Activated CD4-positive, alpha-beta T cell treated with anti-CD3 and anti-CD28 coated beads, Interleukin-2, amount 50 U/mL, for 24 hours (primary cell): Measurements from ENCODE around the gene GADD45G.
A peak's percentile ranks its signal among the peaks of the same experiment; 100 is the strongest.

ENCODE experiments used
- DNase-seq, 2 donors: peaks; one replicate each; pipeline ENCODE4 v3.0.0-alpha.2; 2020; ENCODE audit warnings: low read depth in 1 of 2, low spot score in 1 of 2

GADD45G gene

GRCh38 chr9:89592963-89593726 lies 11.7 kb upstream of the GADD45G start:
- no peak for DNase-seq

GRCh38 chr9:89593727-89594427 lies 10.9 kb upstream of the GADD45G start:
- peak; percentile 36 to 61 for DNase-seq

DNA sequence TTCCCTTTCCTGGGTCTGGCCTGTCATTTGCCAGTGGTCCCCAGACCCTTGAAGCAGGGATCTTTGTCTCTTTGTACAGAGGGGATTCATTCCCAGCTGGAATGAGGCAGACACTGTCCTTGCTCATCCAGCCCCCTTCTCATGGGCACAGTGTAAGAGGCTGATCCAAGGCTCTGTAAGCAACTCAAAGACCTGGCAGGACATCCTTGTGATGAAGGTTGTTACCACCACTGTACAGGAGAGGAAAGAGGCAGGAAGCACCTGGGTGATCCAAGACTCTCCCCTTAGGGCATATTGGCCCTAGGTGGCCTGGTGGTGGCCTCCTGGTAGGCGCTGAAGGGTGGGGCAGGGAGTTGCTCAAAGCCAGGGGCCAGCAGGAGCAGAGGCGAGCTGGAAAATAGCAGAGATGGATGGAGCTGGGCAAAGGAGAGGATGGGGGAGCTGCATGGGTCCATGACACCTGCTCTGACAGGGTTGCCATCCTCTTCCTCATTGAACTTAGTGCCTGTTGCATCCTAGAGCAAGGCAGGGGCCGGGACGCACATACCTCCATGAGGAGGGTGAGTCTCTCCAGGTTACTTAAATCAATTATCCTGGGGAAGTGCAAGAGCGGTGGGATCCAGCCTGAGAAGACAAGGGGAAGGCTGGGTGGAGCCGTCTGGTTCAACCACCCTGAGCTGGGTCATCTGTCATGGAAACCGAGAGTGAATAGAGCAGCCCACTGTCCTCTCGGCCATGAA lies 9.8 kb upstream of the GADD45G start:
- DNase-seq = no peak

GRCh38 chr9:89595646-89596045 lies 9.2 kb upstream of the GADD45G start:
- no peak for DNase-seq

DNA sequence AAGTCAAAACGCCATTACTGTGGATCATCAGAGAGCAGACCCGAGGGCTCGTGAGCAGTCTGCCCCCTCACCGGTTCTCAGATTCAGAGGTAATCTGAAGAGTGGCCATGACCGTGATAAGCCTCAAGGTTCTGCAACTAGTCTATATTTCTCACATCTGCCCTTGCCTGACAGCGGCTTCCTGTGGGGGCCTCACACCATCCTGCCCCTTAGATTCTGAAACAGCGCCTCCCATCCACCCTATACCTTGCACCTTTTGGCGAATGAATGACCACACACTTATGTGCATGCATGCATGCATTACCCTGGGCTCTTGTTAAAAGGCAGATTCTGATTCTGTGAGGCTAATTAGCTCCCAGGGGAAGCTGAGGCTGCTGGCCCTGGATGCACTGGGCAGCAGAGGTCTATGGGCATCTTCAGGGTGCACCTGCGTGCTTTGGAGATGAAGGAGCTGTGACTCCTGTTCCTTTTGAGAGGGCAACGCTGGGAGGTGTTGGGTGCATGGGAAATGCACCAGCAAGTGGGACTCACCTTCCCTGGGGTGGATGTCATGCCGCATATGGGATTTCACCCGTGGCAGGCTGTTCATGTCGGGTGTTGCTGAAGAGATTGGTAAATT lies 7.8 kb upstream of the GADD45G start:
- no peak for DNase-seq

DNA sequence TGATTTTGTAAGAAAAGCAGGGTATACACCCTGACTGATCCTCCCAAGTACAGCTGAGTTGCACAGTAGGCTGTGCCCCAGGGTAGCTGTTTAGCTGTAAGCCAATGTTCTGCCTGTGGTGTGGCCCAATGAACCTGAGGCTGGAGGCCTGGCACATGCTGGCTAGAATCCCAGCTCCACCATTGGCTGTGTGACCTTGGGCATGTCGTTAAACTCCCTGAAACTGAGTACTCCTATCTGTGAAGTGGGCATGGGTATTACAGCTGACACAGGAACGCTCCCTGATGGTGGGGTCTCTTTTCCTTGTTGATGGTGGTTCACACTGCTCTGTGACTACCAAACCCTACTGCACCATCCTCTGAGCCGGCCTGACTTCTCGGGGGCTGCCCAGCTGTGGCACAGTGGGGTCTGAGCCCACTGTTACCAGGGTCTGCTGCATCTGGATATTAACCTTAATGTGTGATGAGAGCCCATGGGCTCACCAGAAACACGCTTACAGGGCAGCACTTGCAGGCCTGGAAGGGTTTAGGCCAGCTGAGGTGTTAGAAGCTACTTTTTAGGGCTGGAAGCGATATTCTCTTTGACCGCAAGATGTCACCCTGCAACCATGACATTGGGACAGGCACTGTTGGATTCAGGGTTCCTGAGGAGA lies 7.0 kb upstream of the GADD45G start:
- DNase-seq = peak; percentile 10 to 47

DNA sequence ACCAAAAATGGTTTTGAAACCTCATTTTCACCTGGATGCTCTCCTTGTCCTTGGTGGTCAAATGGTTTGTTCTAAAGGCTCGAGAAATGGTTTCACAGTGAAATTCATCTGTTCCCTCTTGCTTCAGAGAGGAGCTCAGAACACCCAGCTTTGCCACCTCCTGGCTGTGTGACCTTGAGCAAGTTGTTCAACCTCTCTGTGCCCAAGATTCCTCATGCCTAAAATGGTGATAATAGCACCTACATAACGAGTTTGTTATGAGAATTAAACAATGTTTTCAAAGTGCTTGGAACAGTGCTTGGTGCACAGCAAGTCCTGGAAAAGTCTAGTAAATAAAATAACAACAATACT lies 6.5 kb upstream of the GADD45G start:
- DNase-seq = no peak

DNA sequence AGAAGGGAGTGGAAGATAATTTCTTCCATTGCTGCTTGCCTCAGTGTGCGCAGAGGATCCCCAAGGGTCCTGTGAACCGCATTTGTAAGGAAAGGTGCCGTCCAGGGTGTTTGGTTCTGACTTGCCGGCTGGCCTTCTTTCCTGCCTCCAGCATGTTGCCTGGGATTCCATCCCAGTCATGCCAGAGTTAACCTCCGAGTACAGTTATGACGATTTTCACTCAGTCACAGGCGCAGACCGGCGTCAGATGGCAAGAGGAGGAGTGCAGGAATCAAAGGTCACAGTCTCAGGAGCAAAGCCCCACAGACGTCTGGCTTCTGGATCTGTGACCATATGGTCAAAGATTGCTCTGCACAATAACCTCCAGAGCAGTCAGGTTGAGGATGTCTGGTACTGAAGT lies 5.9 kb upstream of the GADD45G start:
- no peak for DNase-seq

- no peak for DNase-seq
Measured at GRCh38 chr9:89600831-89601230, 4.0 kb upstream of the GADD45G start.

GRCh38 chr9:89601306-89601705 lies 3.5 kb upstream of the GADD45G start:
- DNase-seq = no peak

DNA sequence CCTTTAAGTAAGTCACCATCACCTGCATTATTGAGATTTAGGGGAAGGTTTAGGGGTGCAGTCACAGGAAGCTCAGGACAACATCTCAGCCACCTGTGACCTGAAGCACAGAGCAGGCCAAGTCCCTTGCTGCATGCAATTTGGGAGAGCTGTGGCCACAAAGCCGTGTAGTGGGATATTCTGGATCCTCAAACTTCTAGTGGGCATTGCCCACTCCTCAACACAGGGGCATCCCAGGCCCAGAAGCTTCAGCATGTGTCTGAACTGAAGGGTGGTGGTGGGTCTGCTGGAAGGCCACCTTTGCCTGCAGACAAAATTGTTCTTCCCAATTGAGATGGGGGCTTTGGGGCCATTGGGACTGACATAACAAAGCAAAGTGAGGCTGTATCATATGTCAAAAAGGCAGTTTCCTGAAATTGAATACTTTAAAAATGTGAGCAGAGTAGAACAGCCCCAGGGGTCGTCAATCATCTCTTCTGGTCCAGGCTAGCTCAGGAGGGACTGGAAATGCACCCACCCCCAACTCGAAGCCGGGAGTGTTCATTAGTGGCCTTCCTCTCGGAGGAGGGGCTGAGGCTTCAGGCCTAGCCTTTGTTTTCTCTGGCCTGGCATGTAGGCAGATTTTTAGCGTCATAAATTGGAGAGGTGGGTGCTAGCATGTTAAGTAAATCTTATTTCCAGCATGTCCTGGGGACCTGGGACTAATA lies 2.8 kb upstream of the GADD45G start:
- no peak for DNase-seq

GRCh38 chr9:89602978-89603766 lies 1.6 kb upstream of the GADD45G start:
- DNase-seq = peak; percentile 73 to 88

DNA sequence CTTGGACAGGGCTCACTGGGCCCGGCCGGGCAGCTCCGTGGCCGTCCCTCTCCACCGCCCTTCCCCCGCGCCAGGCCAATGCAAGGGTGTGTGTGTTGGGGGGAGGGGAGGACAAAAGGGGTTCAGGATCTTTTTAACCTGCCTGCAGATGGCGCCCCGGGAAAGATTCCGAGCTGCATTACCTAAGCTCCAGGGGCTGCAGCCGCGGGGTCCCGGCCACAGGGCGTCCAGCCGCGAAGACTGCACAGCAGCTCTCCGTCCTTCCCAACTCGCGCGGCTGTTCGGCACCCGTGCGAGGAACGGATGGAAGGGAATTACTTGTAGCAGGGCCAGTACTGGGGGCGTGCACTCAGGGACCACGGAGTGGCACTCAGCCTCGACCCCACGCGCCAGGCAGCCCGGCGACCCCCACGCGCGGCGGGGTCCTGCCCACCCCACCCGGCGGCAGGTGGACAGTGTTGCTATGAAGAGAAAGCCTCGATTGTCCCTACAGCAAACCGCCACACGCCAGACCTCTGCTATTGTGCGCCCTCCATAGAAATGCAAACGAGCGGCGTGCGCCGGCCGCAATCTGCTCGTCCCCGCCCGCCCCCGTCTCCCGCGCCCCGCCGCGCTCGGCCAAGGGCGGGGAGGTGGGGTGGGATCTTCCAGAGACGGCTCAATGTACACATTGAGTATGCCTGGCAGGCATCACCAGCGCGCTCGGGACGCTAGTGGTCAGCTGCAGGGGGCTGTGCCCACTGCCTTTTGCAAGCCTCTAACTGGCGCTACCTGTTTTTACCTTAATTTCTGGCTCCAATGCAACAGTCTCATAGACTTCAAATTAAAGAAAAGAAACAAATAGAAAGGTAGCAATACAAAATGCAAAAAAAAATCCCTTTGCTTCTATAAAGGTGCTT lies 796 bp upstream of the GADD45G start:
- DNase-seq = peak in 1 of 2 donors; percentile 6

DNA sequence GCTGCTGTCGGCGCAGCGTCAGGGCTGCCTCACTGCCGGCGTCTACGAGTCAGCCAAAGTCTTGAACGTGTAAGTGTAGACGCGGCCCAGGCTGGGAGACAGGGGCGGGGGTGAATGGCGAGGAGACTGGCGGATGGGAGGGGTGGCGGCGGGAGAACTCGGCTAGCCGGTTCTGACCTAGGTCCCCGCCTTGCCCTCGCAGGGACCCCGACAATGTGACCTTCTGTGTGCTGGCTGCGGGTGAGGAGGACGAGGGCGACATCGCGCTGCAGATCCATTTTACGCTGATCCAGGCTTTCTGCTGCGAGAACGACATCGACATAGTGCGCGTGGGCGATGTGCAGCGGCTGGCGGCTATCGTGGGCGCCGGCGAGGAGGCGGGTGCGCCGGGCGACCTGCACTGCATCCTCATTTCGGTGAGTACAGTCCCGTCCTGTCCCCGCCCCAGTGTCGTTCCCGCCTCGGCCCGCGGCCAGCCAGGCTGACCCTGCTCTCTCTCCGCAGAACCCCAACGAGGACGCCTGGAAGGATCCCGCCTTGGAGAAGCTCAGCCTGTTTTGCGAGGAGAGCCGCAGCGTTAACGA lies 745 bp downstream of the GADD45G start:
- peak; percentile 44 to 46 for DNase-seq

DNA sequence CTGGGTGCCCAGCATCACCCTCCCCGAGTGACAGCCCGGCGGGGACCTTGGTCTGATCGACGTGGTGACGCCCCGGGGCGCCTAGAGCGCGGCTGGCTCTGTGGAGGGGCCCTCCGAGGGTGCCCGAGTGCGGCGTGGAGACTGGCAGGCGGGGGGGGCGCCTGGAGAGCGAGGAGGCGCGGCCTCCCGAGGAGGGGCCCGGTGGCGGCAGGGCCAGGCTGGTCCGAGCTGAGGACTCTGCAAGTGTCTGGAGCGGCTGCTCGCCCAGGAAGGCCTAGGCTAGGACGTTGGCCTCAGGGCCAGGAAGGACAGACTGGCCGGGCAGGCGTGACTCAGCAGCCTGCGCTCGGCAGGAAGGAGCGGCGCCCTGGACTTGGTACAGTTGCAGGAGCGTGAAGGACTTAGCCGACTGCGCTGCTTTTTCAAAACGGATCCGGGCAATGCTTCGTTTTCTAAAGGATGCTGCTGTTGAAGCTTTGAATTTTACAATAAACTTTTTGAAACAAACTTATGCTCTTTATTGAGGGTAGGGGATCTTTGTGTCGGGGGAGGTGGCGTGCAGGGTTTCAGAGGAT lies 1.3 kb downstream of the GADD45G start:
- peak; percentile 18 to 21 for DNase-seq

GRCh38 chr9:89606624-89607311 lies 2.0 kb downstream of the GADD45G start:
- DNase-seq = peak; percentile 10 to 36

DNA sequence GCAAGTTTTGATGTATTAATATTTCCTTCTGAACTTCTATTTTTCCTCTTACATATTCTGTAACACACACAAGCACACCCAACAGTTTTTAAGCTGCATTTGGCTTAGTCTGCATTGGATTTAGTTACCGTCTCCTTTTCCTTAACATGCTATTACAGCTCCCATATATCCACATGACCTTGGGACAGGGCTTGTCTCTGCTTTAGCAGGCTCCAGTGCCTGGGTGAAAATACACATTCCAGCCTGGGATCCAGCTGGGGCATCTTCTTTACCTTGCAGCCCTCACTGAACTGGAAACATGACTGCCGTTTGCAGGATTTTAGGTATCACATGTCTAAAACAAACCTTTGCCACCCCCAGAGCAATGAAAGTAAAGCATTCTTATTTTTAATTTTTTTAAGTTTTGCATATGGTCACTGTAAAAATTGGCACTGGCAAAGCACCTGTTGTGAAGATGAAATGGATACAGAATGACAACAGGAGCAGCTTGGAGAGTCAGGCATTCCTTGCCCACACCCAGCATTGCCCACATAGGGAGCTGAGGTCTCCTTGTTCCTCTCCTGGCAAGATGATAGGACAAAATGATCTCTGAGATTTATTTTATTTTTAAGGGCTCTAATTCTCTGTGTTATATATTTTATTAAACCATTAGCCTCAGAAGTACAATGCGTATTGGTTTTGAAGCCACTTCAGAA lies 4.0 kb downstream of the GADD45G start:
- DNase-seq = no peak
